Measurements from ENCODE around the gene NR4A1. TPM values are rescaled to one million over a fixed set of nuclear protein-coding genes. Genes with fewer than 3 reads are reported as not detected.

The NR4A1 gene
- total RNA-seq, 1 experiment from 2014 or later: 37.9 TPM

DNA sequence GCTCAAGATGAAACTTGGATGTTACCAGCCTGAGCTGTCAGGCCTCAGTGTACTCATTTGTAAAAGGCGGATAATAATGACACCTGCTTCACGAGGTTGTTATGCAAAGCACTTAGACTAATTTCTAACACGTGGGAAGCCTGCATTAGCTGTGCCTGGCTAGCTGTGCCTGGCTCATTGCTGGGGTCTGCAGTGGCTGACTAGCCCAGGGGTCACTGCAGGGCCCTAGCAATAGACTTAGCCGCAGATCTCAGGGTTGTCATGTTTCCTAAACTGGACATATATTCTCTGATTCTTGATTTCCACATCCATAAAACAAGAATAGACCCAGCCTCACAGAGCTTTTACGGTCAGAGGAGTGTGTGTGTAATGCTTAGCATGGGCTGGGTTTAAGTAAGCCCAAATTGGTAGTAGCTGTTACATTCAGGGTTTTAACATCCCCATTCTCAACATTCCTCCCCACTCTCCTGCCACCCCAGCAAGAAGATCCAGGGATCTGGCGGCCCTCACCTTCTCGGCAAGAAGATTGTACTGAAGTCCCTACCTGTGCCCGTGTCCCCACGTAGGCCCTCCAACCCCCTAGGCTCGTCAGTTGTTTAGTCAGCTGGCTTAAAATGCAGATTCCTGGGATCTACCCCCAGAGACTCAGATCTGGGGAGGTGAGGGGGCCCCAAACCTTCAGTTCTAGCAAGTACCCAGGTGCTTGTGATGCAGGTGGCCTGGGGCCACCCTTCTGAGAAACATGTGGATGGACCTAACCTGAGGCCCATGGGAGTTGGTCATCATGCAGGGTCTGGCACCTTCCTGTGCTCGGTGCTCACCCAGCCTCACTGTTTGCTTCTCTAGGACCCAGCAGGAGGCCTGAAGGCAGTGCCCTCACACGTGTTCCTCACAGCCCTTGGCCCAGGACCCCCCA, 8.6 kb downstream of the NR4A1 start:
- TF ChIP-seq, protein P1, sequence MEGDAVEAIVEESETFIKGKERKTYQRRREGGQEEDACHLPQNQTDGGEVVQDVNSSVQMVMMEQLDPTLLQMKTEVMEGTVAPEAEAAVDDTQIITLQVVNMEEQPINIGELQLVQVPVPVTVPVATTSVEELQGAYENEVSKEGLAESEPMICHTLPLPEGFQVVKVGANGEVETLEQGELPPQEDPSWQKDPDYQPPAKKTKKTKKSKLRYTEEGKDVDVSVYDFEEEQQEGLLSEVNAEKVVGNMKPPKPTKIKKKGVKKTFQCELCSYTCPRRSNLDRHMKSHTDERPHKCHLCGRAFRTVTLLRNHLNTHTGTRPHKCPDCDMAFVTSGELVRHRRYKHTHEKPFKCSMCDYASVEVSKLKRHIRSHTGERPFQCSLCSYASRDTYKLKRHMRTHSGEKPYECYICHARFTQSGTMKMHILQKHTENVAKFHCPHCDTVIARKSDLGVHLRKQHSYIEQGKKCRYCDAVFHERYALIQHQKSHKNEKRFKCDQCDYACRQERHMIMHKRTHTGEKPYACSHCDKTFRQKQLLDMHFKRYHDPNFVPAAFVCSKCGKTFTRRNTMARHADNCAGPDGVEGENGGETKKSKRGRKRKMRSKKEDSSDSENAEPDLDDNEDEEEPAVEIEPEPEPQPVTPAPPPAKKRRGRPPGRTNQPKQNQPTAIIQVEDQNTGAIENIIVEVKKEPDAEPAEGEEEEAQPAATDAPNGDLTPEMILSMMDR (IDR thresholded peaks at IDR 0.05; ENCODE audit: insufficient read depth in 1 of 2, low read depth in 1 of 2, low read length in 1 of 2, severe bottlenecking in 1 of 2, unreplicated experiment in 1 of 2): no peak
- no peak for DNase-seq
- Histone ChIP-seq H3K36me3 (ENCODE audit: control insufficient read depth, insufficient read depth, low read length) (0 out of 2 replicates have a peak, but pooled peaks cover 2% of the 10 kb centered on the region), H3K4me3 (ENCODE audit: low read depth, low read length) (no peak overlapping the region), H3K9me3 (no peaks in the 10 kb centered on the region), H3K4me1 (no peaks in the 10 kb centered on the region), H3K27me3 (replicated peaks; ENCODE audit: control insufficient read depth, insufficient read depth, low read length) (no peaks in the 10 kb centered on the region)
- no peaks in the 10 kb centered on the region for H3K9me3 Mint-ChIP-seq (ENCODE audit: unreplicated experiment)
- H3K4me3 Mint-ChIP-seq (ENCODE audit: unreplicated experiment): no peak overlapping the region
- no peak overlapping the region for H3K27ac Mint-ChIP-seq (ENCODE audit: unreplicated experiment)
- CTCF ChIA-PET: interaction anchor here (0.6 to 3.5 kb wide), 3 partner anchors 9 to 40 kb away, joined by 3 to 18 read pairs (median 3); no protein-coding TSS in a partner anchor
- no peaks in the 10 kb centered on the region for H3K4me1 Mint-ChIP-seq (ENCODE audit: low read depth, unreplicated experiment)
- peaks cover 3% of the 10 kb centered on the region for H3K36me3 Mint-ChIP-seq (ENCODE audit: insufficient read depth, unreplicated experiment)
- intact Hi-C loops (cut with micrococcal nuclease; ENCODE audit: unreplicated experiment): no loop called here
- no peaks in the 10 kb centered on the region for H3K27me3 Mint-ChIP-seq (ENCODE audit: insufficient read depth, unreplicated experiment)
- POLR2A ChIA-PET: interaction anchor here (1.1 to 2.3 kb wide), 2 partner anchors 9 to 27 kb away, joined by 3 to 7 read pairs; no protein-coding TSS in a partner anchor
- BruUV-seq (replicated peaks): no TSS peak

GRCh38 chr12:52060498-52061177, 9.4 kb downstream of the NR4A1 start:
- Histone ChIP-seq H3K27me3 (replicated peaks; ENCODE audit: control insufficient read depth, insufficient read depth, low read length) (no peaks in the 10 kb centered on the region), H3K4me3 (ENCODE audit: low read depth, low read length) (no peak overlapping the region), H3K36me3 (ENCODE audit: control insufficient read depth, insufficient read depth, low read length) (no peaks in the 10 kb centered on the region), H3K4me1 (no peaks in the 10 kb centered on the region), H3K9me3 (no peaks in the 10 kb centered on the region)
- Mint-ChIP-seq H3K27ac (ENCODE audit: unreplicated experiment) (no peak overlapping the region), H3K4me1 (ENCODE audit: low read depth, unreplicated experiment) (no peaks in the 10 kb centered on the region), H3K4me3 (ENCODE audit: unreplicated experiment) (no peak overlapping the region), H3K9me3 (ENCODE audit: unreplicated experiment) (no peaks in the 10 kb centered on the region), H3K36me3 (ENCODE audit: insufficient read depth, unreplicated experiment) (no peaks in the 10 kb centered on the region), H3K27me3 (ENCODE audit: insufficient read depth, unreplicated experiment) (no peaks in the 10 kb centered on the region)
- POLR2A ChIA-PET: interaction anchor here (1.1 to 2.3 kb wide), 3 partner anchors 9 to 28 kb away, joined by 3 to 7 read pairs (median 7); partner anchors contain the start of gene NR4A1
- BruUV-seq (replicated peaks): no TSS peak
- TF ChIP-seq, protein P1 (IDR thresholded peaks at IDR 0.05; ENCODE audit: insufficient read depth in 1 of 2, low read depth in 1 of 2, low read length in 1 of 2, severe bottlenecking in 1 of 2, unreplicated experiment in 1 of 2): no peak
- intact Hi-C loops (cut with micrococcal nuclease; ENCODE audit: unreplicated experiment): no loop called here
- no peak for DNase-seq
- CTCF ChIA-PET: interaction anchor here (0.5 to 3.5 kb wide), 2 partner anchors 35 to 141 kb away, joined by 4 to 18 read pairs; no protein-coding TSS in a partner anchor
